ENCODE data around the gene MALRD1. TPM values are rescaled to one million over a fixed set of nuclear protein-coding genes. Genes with fewer than 3 reads are reported as not detected.
"Not testable (repeated sequence)": the region's sequence is repeated elsewhere in the genome, so short reads cannot be mapped to it uniquely, and the experiment has no call there.

MALRD1 gene
- total RNA-seq, 1 experiment from 2014 or later: not detected

DNA sequence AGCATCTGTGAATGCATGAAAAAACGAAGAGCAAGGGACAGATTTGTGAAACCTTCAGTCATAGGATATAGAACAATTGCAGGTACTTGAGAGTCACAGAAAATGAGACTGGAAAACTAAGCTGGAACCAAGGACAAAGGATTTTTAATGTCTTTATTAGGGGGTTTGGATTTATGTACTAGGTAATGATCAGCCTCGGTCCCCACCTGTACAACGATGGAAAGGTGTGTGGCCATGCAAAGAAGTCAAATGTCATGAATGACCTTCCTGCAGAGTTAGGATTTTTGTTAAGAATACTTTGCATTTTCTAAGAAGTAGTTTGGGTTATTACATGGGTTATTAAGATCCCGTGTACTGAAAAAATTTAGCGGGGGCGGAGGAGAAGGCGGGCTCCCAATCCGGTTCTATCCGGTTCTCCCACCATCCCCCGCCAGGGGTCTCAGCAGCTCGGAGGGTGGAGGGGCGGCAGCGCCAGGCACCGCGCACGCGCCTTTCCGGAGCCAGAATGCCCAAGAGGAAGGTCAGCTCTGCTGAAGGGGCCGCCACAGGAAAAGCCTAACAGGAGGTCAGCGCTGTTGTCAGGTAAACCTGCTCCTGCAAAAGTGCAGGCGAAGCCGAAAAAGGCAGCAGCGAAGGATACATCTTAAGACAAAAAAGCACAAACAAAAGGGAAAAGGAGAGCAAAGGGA, 440.1 kb downstream of the MALRD1 start:
- DNase-seq (ENCODE audit: low read depth): no peak

DNA sequence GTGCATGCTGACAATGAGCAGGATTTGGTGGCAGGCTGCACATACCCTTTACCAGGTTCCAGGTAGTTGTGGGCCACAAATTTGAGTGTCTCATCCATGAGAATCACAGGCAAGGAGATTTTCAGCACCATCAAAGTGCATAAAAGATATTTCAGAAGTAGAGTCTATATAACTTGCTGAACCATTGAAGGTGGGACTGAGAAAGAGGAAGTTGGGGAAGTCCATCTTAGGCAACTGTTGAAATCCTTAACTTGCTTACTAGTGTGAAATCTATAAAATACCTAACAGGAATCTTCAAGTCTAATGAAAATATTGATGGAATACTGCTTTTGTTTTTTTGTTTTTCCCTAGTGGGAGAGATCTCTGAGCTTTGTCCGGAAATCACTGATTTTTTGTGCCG, 442.6 kb downstream of the MALRD1 start:
- no peak for DNase-seq (ENCODE audit: low read depth)

DNA sequence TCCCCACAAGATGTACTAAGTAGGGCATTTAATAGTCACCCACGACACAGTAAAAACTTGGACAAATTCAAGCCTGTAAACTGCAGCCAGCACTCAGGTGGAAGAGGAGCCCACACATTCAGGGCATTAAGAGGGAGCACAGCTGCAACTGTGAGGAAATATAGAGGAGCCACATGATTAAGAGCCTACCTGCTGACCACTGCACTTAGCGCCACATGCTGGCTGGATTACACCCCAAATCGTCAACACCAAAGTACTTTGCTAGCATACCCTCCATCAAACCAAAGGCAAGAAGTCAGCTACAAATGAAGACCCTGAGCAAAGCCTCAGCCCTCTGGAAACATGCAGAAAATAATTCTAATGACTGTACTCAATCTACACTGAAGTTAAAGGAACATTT, 445.3 kb downstream of the MALRD1 start:
- DNase-seq (ENCODE audit: low read depth): no peak

DNA sequence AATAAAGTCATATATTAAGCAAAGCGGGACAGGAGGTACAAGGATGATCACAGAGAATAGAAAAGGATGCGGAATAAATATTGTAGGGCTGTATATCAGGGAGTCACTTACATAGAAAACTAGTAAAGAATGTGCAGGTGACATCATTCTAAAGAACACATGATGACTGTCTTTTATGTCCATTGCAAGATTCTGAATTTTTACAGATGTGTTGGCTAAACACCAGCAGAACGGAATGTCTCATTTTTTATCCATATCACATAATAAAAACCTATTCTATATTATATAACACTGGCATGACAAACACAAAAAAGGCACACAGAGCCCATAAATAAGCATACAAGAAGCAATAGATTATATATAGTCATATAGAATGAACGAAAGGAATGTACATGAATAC, 448.4 kb downstream of the MALRD1 start:
- no peak for DNase-seq (ENCODE audit: low read depth)

DNA sequence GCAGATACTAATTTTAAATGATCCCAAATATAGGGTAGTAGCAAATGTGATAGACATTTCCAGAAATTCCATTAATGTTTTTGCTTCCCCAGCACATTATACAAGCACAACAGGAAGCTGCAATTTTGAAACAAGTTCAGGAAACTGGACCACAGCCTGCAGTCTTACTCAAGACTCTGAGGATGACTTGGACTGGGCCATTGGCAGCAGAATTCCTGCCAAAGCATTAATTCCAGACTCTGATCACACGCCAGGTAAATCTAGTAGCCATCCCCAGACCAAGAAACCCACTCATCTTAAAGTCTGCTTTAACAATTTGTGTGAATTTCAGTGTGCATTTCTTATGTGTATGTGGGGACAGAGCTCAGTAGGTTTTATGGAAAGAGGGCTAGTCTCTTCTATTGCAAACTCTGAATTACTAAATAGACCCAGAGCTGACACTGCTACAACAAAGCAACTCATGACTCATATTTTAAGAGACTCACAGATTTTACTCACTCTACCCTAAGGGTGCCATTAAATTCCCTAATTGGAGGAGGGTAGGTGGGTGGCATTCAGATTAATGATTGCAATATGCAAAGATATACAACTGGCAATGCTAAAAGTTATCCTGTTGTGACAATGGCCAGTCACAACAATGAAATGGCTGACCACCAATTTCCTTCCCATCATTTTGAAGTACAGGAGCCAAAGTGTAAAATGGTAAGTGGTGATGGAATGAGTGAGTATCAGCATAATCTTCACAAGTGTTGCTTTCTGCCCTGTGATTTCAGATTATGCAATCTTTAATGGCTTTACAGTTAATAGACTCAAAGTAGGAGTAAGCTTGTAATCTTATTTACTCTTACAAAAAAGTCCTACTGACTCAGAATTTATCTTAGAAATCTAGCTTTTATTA, 450.0 kb downstream of the MALRD1 start:
- no peak for DNase-seq (ENCODE audit: low read depth)

DNA sequence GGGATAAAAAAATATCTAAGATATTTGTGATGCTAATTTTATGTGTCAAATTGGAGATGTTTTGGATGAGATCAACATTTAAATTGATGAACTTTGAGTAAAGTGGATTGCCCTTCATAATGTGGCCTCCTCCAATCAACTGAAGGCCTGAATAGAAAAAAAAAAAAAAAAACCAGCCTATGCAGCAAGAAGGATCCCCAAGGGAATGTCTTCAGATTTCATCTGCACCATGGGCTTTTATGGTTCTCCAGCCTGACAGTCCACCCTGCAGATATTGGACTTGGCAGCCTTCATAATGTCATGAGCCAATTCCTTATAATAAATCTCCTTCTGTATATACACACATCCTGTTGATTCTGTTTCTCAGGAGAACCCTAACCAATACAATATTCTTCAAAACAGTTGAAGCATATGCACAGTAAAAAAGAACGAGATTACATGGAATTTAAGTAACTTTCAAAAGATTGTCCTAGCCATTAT, 450.7 kb downstream of the MALRD1 start:
- DNase-seq (ENCODE audit: low read depth): no peak

DNA sequence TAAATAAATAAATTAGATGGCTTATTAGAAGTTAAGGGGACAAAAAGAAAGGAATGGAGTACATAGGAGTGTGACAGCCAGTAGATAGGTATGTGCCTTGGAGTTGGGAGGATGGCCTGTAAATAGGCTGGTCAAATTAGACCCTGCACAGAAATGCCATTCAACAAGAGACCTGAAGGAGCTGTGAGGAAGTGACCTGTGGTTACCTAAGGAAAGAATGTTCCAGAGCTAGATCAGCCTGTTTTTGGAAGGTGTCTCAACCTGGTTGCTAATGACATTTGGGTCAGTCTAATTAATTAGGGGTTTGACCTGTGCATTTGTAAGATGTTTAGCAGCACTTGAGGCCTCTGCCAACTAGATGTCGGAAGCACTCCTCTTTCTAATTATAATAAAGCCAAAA, 452.4 kb downstream of the MALRD1 start:
- no peak for DNase-seq (ENCODE audit: low read depth)

DNA sequence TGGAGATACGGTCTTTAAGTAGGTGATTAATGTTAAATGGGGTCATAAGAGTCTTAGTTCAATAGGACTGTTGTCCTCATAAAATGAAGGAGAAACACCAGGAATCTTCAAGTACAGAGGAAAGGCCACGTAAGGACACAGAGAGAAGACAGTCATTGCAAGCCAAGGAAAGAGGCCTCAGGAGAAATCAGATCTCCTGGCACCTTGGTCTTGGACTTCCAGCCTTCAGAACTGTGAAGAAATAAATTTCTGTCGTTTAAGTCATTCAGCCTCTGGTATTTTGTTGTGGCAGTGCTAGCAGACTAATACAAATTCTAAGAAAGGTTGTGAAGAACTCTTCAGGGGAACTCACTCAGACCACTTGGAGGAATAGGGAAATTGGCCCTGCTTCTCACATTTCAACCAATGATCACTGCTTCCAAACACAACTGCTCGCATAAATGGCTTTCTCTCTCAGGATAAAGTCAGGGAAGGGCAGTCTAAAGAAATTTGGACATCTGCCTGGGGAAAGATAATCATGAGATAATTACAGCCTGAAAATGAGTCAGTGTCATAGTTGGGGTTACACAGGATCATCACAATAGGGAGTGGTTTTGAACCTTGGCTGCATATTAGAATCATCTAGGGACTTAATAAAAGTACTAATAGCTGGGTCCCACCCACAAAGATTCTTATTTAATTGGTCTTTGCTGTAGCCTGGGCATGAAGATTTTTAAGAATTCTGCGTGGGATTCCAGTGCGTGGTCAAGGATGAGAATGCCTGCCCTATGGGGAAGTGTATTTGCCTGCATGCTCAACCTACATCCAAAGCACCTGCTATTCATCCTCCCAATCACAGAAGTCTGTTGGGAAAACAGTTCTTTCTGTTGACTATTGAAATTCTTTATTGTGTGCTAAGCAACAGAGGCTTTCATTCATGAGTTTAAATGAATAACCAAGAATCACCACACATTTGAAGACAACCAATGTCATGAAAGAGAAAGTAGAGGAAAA, 457.0 kb downstream of the MALRD1 start:
- no peak for DNase-seq (ENCODE audit: low read depth)

DNA sequence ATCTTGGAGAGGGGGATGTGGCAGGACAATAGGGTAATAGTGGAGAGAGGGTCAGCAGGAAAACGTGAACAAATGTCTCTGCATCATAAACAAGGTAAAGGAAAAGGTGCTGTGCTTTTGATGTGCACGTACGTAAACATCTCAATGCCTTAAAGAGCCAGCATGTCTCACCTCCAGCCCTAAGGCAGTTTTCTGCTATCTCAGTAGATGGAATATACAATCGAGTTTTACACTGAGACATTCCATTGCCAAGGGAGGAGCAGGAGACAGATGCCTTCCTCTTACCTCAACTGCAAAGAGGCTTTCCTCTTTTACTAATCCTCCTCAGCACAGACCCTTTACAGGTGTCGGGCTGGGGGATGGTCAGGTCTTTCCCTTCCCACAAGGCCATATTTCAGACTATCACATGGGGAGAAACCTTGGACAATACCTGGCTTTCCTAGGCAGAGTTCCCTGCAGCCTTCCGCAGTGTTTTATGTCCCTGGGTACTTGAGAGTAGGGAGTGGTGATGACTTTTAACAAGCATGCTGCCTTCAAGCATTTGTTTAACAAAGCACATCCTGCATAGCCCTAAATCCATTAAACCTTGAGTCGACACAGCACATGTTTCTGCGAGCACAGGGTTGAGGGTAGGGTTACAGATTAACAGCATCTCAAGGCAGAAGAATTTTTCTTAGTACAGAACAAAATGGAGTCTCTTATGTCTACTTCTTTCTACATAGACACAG, 461.6 kb downstream of the MALRD1 start:
- not testable (repeated sequence) for DNase-seq (ENCODE audit: low read depth)

DNA sequence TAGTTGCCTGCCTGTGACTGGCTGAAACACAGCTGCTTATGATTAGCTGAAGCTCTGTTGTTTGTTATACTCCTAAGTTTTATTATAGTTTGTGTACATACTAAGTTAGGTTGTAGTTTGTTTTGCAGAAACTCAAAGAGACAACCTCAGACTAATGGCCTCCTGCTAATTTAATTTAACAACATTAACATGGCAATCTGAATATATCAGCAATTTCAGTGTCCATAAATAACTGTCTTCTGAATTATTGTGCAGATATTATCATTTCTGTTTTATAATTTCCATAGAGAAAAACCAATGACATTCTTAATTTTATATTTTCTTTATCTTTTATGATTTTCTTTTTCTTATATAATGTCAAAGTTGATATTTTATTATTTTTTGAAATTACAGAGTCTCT, 469.5 kb downstream of the MALRD1 start:
- DNase-seq (ENCODE audit: low read depth): no peak

DNA sequence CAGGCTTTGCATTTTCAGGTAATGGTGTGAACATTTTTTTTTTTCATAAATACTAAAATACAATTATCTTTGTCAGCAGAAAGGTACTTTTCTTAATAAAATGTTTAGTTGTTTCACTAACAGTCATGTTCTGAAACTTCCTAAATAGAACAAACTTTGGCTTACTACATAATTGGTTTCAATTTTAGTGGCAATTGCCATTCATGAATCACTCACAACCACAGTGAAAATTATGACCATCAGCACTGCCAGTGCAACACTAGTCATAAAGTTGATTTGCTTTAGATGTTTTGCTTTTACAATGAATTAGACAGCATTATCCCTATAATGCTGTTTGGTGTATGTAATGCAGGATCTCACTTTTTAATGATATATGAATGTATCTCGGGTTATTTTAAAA, 470.0 kb downstream of the MALRD1 start:
- no peak for DNase-seq (ENCODE audit: low read depth)

DNA sequence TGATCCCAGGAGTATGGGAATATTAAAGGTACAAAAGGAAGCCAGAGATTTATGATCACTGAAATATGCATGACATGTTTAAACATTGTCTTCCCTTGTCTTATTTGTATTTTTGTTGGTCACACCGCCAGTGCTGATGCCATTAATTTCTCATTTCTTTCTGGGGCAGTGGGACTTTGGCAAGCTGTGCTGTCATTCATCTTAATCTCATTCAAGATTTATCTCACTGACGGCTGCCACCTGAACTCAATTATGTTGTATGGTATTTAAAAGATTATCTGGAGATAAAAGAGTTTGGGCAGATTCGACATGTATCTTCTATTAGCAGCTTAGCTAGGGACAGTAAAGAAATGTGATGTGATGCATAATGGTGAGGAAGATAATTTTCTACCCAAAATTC, 482.7 kb downstream of the MALRD1 start:
- no peak for DNase-seq (ENCODE audit: low read depth)

DNA sequence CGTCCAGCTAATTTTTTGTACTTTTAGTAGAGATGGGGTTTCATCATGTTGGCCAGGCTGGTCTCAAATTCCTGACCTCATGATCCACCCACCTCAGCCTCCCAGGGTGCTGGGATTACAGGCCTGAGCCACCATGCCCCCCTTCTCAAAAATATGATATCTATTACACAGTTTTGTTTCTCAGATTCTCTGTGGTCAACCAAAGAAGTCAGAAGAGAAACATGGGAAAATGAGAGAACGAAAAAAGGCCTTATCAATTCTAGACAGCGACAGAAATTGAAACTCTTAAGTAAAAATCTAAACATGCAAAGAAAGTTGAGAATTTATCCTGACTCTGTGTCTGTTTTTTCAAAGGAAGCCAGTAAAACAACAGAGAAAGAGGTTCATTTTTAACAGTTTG, 483.8 kb downstream of the MALRD1 start:
- no peak for DNase-seq (ENCODE audit: low read depth)

DNA sequence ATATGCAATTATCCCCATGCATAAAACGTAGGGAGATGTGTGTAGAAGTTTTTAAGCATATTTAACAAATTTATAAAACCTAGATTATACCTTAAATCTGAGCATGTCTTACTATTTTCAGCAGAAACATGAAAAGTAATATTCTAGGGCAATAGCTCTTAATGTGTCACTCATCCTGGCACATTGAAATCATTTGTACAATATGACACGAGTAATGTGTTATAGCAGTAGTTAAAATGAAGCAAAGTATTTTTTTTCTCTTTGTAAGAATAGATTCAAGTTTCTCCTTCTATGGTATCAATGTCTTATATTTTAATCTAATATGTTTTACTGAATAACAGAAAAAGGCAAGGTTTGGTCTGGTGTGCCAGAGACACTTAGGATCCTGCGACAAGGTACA, 492.7 kb downstream of the MALRD1 start:
- DNase-seq (ENCODE audit: low read depth): no peak

DNA sequence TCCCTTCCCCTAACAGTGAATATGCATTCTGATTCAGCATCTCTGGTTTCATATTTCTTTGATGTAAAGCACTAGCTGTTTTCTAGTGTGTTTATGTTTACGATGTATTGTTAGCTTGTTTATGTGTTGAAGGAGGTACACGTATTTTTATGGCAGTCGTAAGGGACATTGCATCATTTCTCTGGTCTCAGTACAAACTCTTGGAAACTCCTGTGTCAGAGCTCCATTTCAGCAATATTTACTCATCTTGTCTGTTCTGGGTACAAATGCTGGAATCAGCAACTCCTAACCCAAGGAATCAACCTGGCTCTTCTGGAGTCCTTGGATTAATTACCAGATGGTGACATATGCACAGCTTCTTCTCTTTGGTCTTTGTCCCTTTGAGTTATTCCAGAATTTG, 497.6 kb downstream of the MALRD1 start:
- no peak for DNase-seq (ENCODE audit: low read depth)

DNA sequence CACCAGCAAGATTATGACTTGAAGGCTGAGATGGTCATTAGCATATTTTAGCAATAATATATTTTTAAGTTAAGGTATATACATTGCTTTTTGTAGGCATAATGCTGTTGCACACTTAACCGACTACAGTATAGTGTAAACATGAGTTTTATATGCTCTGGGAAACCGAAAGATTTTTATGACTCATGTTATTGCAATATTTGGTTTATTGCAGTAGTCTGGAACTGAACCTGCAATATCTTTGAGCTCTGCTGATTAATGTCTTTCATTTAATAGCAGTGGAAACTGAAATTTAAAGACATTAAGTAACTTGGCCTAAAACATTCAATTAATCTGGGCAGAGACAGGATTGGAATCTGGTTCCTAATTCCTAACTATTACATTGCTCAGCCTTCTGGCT, 500.9 kb downstream of the MALRD1 start:
- no peak for DNase-seq (ENCODE audit: low read depth)

DNA sequence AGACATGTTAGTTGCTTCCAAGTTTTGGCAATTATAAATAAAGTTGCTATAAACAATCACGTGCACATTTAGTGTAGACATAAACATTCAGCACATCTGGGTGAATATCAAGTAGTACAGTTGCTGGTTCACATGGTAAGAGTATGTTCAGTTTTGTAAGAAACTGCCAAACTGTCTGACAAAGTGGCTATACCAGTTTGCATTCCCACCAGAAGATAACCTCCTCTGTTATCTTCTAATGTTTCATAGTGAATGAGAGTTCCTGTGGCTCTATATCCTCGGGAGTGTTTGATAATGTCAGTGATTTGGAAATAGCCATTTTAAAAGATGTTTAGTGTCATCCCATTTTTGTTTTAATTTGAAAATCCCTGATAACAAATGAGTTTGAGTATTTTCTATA, 508.1 kb downstream of the MALRD1 start:
- DNase-seq (ENCODE audit: low read depth): no peak

DNA sequence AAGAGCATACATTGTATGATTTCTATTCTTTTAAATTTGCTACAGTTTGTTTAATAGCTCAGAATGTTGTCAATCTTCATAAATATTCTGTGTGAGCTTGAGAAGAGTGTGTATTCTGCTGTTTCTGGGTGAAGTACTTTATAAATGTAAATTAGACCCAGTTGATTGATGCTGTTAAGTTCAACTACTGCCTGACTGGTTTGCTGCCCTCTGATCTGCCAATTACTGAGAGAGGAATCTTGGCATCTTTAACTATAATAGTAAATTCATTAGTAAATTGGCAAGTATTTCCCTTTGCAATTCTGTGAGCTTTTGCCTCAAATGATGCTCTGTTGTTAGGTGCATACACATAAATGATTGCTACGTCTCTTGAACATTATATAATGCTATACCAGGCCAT, 512.6 kb downstream of the MALRD1 start:
- no peak for DNase-seq (ENCODE audit: low read depth)

DNA sequence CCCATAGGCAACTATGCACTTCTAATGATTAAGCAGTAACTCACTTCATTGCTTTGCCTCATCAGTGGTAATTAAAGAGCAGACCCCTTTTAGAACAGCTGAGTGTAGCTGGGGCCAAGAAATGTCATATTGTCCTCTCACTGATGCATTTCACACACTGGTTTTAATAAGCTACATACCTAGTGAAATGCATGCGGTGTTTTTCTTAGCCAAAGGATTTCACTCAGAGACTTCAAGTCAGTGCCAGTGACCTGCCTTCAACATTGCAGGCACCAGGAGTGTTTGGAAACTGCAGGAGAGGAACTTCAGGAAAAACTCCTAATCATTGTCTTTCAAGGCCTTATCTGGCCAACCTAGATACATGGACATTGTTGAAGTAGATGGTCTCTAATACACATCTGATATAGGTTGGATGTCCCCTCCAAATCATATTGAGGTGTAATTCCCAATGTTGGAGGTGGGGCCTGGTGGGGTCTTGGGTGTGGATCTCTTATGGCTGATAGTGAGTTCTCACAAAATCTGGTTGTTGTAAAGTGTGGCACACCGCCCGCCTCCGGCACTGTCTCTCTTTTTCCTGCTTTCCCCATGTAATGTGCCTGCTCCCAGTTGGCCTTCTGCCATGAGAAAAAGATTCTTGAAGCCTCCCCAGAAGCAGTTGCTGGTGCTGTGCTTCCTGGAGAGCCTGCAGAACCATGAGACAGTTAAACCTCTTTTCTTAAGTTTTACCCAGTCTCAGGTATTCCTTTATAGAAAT, 515.0 kb downstream of the MALRD1 start:
- DNase-seq (ENCODE audit: low read depth): no peak

DNA sequence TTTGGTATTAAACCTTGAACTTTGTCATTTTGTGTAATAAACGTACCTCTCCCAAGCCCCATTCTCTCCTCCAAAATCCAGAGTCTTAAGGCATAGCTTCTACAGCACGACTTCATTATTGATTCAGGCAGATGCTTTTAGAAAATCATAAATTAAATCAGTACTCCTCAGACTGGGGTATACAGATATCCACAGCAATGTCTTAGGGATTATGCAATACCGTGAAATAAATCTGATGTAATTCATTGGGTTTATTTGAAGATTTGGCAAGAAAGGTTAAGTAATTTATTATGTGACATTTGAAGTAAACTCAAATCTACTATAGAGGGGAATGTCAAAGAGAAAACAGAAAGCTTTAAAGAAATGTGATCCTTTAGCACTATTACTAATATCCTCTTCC, 521.5 kb downstream of the MALRD1 start:
- no peak for DNase-seq (ENCODE audit: low read depth)
